ES-I3 (cell line): Measurements from ENCODE around the gene KRT3.

Source experiments
- H3K36me3 ChIP-seq: 2 replicates; pipeline ENCODE4 v1.6.1; 2013; ENCODE audit warnings: mild to moderate bottlenecking, low read length, control low read depth, moderate library complexity; ENCODE audit not compliant: insufficient read depth
- H3K4me1 ChIP-seq: 2 replicates; pipeline ENCODE4 v1.6.1; 2013; ENCODE audit warnings: mild to moderate bottlenecking, control low read depth, low read length; ENCODE audit not compliant: insufficient read depth
- H3K9ac ChIP-seq: 2 replicates; pipeline ENCODE4 v1.6.1; 2013; ENCODE audit warnings: low read depth, mild to moderate bottlenecking, low read length, moderate library complexity
- H3K9me3 ChIP-seq: 2 replicates; pipeline ENCODE4 v1.6.1; 2013; ENCODE audit warnings: mild to moderate bottlenecking, low read length, moderate library complexity; ENCODE audit not compliant: control insufficient read depth, insufficient read depth

Gene KRT3

DNA sequence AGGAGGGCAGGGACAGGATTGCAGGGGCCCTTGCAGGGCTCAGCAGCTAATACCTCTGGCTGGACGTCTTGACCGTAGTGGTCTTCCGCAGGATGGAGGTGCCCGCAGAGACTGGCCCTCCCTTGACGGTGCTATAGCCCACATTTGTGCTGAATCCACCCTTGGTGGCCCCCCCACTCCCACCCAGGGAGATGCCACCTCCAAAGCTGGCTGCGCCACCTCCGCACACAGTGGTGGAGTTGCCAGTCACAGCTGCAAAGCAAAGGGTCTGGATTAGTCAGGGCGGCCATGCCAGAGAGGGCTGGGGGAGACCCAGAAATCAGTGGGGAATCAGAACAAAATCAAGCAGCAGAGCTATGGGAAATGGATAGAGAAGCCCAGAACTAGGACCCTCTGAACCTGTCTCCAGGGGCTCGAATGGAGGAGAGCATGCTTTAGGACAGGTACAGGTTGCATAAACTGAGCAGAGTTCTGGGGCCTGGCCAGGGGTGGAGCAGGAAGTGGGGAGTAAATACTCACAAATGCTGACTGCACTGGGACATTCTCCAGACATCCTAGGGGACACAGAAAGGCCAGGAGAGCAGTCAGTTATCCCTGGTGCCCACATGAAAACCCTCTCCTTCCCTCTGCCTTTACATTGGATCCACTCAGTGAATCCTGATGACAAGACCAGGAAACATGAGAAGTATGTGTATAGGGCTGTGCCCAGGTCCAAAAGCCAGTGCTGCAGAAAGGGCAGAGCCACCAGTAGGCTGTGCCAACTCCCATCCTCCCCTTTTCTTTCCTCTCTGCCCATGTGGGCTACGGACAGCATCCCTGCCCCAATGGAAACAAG is 26.1 kb upstream of the KRT3 start:
- Histone ChIP-seq H3K4me1 (no peaks in the 10 kb centered on the region), H3K9me3 (no peaks in the 10 kb centered on the region), H3K9ac (no peak overlapping the region), H3K36me3 (no peaks in the 10 kb centered on the region)

- no peak overlapping the region for H3K9ac ChIP-seq
- no peaks in the 10 kb centered on the region for H3K36me3 ChIP-seq
- H3K9me3 ChIP-seq, result no peaks in the 10 kb centered on the region
- H3K4me1 ChIP-seq, result no peaks in the 10 kb centered on the region
These were observed 25.3 kb upstream of the KRT3 start for GRCh38 chr12:52821071-52821730.

DNA sequence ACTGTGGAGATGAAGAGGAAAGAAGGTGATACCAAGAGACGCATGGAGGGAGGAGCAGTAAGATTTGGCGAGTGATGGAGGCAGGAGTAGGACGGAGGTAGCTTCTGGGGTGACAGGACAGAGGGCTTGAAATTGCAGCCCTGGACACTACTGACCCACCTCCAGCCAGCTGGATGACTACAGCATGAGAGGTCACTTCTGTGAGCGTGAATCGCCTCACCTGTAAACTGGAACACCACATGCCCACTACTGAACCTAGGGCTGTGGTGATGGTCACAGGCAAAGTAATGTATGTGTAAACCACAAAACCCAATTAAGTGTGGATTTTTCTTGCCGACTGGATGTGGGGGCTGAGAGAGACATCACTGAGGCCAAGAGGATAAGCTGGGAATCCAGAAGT is 24.6 kb upstream of the KRT3 start:
- no peaks in the 10 kb centered on the region for H3K9me3 ChIP-seq
- no peak overlapping the region for H3K9ac ChIP-seq
- H3K36me3 ChIP-seq, result no peaks in the 10 kb centered on the region
- no peaks in the 10 kb centered on the region for H3K4me1 ChIP-seq

GRCh38 chr12:52819731-52820510 is 24.0 kb upstream of the KRT3 start:
- no peaks in the 10 kb centered on the region for H3K9me3 ChIP-seq
- no peak overlapping the region for H3K9ac ChIP-seq
- H3K36me3 ChIP-seq, result no peaks in the 10 kb centered on the region
- no peaks in the 10 kb centered on the region for H3K4me1 ChIP-seq

- Histone ChIP-seq H3K9ac (no peak overlapping the region), H3K4me1 (no peaks in the 10 kb centered on the region), H3K36me3 (no peaks in the 10 kb centered on the region), H3K9me3 (no peaks in the 10 kb centered on the region)
These were observed 23.0 kb upstream of the KRT3 start for GRCh38 chr12:52818887-52819420.

- H3K9me3 ChIP-seq, result no peaks in the 10 kb centered on the region
- no peaks in the 10 kb centered on the region for H3K36me3 ChIP-seq
- no peaks in the 10 kb centered on the region for H3K4me1 ChIP-seq
- no peak overlapping the region for H3K9ac ChIP-seq
These were observed 22.5 kb upstream of the KRT3 start for GRCh38 chr12:52818388-52818787.

GRCh38 chr12:52817699-52818238 is 21.9 kb upstream of the KRT3 start:
- no peaks in the 10 kb centered on the region for H3K9me3 ChIP-seq
- no peaks in the 10 kb centered on the region for H3K4me1 ChIP-seq
- no peaks in the 10 kb centered on the region for H3K36me3 ChIP-seq
- H3K9ac ChIP-seq, result no peak overlapping the region

DNA sequence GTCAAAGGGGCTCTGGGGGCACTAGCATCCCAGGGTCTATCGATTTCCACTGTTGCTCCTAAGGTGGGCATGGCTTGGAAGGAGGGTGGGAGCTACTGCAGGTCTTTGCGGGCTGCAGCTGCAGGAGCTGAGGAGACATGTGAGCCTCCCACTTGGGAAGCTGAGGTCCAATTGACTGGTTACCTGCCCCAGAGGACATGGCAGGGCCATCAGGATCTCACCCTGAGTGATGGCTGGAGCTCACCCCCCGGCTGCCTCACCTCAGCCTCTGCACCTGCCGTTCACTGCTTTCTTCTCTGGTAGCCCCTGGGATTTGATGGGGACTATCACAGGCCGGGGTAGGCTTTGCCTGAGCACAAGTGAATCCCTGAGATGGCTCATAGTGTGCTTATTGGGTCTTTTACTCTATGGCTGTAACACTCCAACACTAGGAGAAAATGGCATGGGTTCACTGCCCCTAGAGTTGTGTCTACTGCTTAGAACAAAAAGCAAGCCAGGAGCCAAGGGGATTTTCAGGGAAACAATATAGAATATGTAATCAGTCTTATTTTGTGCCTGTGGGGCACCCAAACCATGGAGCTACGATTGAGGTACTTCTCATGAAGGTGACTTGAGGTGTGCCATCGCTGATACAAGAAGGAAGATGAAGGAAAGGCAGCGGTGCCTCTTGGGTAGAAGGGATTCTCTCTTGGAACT is 21.2 kb upstream of the KRT3 start:
- H3K9ac ChIP-seq, result no peak overlapping the region
- no peaks in the 10 kb centered on the region for H3K4me1 ChIP-seq
- no peaks in the 10 kb centered on the region for H3K9me3 ChIP-seq
- no peaks in the 10 kb centered on the region for H3K36me3 ChIP-seq

- Histone ChIP-seq H3K9me3 (no peaks in the 10 kb centered on the region), H3K9ac (no peak overlapping the region), H3K36me3 (no peaks in the 10 kb centered on the region), H3K4me1 (no peaks in the 10 kb centered on the region)
These were observed 20.0 kb upstream of the KRT3 start for GRCh38 chr12:52815676-52816588.

- no peak overlapping the region for H3K9ac ChIP-seq
- H3K4me1 ChIP-seq, result no peaks in the 10 kb centered on the region
- H3K9me3 ChIP-seq, result no peaks in the 10 kb centered on the region
- H3K36me3 ChIP-seq, result no peaks in the 10 kb centered on the region
These were observed 19.2 kb upstream of the KRT3 start for GRCh38 chr12:52815161-52815560.

DNA sequence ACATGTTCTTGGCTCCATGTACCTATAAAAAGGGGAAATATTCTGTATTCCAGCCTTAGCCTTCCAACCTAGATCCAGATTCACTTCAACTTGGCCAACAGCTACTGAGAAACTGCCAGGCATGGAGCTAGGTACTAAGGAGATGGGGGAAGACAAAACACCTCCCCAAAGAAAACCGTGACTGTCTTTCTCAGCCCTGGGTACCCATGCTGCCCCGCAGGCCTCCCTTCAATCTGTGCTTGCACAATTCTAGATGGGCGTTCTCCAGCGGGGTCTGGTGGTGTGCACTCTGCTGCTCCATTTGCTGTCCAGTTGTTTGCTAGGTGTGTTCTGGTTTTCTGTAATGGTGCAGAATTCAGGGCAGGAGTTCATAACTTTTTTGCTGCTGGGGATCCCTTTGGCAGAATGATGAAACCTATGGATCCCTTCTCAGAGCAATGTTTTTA is 18.8 kb upstream of the KRT3 start:
- Histone ChIP-seq H3K36me3 (no peaks in the 10 kb centered on the region), H3K9ac (no peak overlapping the region), H3K9me3 (no peaks in the 10 kb centered on the region), H3K4me1 (no peaks in the 10 kb centered on the region)

DNA sequence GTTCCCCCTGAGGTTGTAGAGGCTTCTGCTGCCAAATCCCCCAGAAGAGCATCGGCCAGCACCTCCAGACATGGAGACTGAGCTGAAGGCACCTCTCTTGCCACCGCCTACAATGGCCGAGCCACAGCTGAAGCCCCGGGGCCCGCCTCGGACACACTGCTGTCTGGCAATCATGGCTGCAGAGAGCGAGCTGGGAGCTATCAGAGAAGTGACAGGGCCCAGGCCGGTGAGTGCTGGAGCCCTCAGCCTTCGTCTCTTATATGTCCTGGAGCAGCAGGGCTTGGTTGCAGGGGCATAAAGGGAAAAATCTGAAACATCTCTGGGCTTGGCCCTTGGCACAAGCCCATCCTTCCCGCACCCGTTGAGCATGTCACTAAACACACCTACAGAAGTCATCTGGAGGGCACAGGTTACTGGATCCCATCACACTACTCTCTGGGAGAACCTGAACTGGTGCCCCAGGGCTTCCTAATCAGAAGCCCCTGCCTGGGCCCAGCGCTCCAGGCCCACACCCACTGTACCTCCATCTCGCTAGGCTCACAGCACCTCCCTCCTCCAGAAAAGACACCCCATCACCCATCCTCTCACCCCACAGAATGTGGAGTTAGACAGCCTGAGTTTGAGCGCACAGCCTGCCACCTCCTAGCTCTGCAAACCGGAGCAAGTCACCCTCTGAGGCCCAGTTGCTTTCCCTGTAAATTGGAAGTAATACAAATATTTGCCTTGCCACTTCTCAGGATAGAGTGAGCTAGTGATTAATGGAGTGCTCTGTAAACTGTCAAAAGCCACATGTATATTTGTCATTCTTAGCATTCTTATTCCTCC is 18.2 kb upstream of the KRT3 start, which contains the start of gene KRT4:
KRT4 (minus strand) TSS at position 232 of the 825 bp plus-strand sequence; CDS start at position 174, 58 bp downstream.
- no peaks in the 10 kb centered on the region for H3K36me3 ChIP-seq
- no peaks in the 10 kb centered on the region for H3K4me1 ChIP-seq
- no peak within 1 kb of the TSS for H3K9ac ChIP-seq
- no peaks in the 10 kb centered on the region for H3K9me3 ChIP-seq
